GM12891 (cell line): ENCODE measurements around the gene NLRP1.

ENCODE experiments used
- PAX5 ChIP-seq: IDR thresholded peaks from 2 replicates; pipeline ENCODE4 v1.6.1; 2011; ENCODE audit warnings: low read length, moderate library complexity, mild to moderate bottlenecking; ENCODE audit not compliant: insufficient read depth, severe bottlenecking
- POLR2A ChIP-seq: IDR thresholded peaks from 2 replicates; pipeline ENCODE4 v1.6.1; 2011; ENCODE audit warnings: low read depth, low read length, control low read depth
- POLR2AphosphoS5 ChIP-seq: IDR thresholded peaks from 2 replicates; pipeline ENCODE4 v1.6.1; 2011; ENCODE audit warnings: low read depth, low read length, control low read depth
- POU2F2 ChIP-seq: IDR thresholded peaks from 2 replicates; pipeline ENCODE4 v1.6.1; 2011; ENCODE audit warnings: low read depth, mild to moderate bottlenecking, control low read depth, low read length, moderate library complexity
- SPI1 ChIP-seq: IDR thresholded peaks from 2 replicates; pipeline ENCODE4 v1.6.1; 2011; ENCODE audit warnings: low read depth, low read length, control low read depth
- TAF1 ChIP-seq: IDR thresholded peaks from 2 replicates; pipeline ENCODE4 v1.6.1; 2011; ENCODE audit warnings: low read depth, low read length, control low read depth

DNA sequence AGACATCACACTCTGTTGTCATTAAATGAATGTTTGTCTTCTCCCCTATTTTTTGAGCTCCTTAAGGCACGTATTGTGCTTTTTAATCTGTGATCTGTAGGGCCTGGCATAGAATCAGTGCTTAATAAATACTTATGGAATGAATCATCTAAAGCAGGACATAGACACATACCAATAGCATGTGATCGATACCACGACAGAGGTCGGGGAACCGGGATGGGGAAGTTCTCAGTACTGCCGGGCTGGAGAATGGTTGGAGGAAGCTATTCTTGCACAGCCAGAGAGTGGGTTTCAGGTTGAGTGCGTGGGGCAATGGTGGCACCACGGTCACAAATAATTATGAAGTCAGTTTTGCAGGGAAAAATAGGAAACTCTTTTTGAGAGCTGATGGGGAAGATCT is 26.8 kb downstream of the NLRP1 start:
- TF ChIP-seq POLR2AphosphoS5 = no peak
- no peak for TF ChIP-seq POLR2A
- no peak for TF ChIP-seq TAF1
- no peak for TF ChIP-seq POU2F2
- TF ChIP-seq SPI1 = no peak
- no peak for TF ChIP-seq PAX5
